Lung microvascular endothelial cell (primary cell): Measurements from ENCODE around the gene GORASP2. TPM values are rescaled to one million over a fixed set of nuclear protein-coding genes. Genes with fewer than 3 reads are reported as not detected.

Experiments used
- DNase-seq, 2 donors: peaks; one replicate each; pipeline versions ENCODE4 v3.0.0 to v3.0.0-alpha.2; 2010; ENCODE audit warnings: low read depth in 2 of 2
- total RNA-seq: library from RNA; depleted of rRNA; stranded (reverse); fragments of >200 nt; gene quantifications from 2 replicates; pipeline ENCODE4 v1.2.1, GENCODE V29; 2014

The GORASP2 gene
- total RNA-seq, 1 donor from 2014 or later, result 23.0 TPM

GRCh38 chr2:170996316-170996715 lies 67.3 kb downstream of the GORASP2 start:
- DNase-seq, result no peak

GRCh38 chr2:170997893-170998597 lies 69.0 kb downstream of the GORASP2 start:
- DNase-seq, result no peak

GRCh38 chr2:170999654-171000053 lies 70.6 kb downstream of the GORASP2 start:
- no peak for DNase-seq

- no peak for DNase-seq
These were observed 75.3 kb downstream of the GORASP2 start for GRCh38 chr2:171004363-171004762.

DNA sequence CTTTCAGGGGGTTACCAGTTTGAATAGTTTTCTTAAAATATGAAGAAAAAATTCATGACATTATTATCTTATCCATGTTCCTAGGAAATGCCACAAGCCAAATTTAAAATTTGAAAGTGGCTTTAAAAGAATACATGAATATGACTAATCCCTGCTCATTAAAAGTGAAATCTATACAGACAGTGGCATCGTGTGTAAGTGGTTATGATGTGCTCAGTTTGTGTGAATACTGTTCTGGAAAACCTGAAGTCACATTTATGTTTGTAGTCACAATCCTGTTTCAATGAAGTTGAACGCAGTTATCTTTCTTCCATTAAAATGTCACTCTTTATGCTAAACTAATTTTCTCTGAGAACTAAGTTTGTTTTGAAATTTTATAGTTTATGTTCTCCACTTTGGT lies 75.8 kb downstream of the GORASP2 start:
- no peak for DNase-seq

DNA sequence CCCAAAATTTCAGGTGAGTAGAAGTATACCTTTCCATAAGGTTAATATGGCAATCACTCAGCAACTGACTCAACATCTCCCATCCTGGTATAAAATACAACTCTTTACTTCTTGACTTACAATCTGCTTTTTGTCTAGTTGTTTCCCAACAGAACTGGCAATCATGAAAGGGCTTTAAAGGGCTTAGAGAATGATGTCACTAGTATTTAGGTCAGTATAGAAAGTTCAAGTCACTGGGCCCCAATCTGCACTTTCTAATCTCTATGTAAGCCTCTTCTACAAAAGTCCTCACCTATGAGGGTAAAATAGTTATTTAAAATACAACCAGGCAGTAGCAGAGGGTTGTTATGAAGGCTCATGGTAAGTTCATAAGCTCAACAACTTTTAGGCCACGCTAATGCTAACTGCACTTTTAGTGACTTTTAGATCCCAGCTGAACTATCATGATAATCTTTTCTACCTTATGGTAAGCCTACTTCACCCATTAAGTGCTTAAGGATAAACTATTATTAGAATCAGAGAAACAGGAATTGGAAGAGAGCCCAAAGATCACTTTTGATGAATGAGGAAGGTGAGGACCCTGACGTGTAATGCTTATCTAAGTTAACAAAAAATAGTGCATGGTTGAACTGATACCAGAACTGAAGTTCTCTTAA lies 79.6 kb downstream of the GORASP2 start:
- DNase-seq, result no peak

GRCh38 chr2:171009386-171009785 lies 80.3 kb downstream of the GORASP2 start:
- DNase-seq, result no peak

- no peak for DNase-seq
These were observed 84.8 kb downstream of the GORASP2 start for GRCh38 chr2:171013851-171014250.

GRCh38 chr2:171016125-171016524 lies 87.1 kb downstream of the GORASP2 start:
- DNase-seq, result no peak

Other genes with a start within 250 kb of the GORASP2 start
- gene SP5, start 213.9 kb upstream of the GORASP2 start, total RNA-seq, result not detected in 2 replicates
- not detected in 2 replicates for gene ERICH2, start 158.9 kb upstream of the GORASP2 start, total RNA-seq
- 0.22 and 0.40 TPM in 2 replicates for gene GAD1, start 112.4 kb upstream of the GORASP2 start, total RNA-seq
- gene TLK1, start 231.6 kb downstream of the GORASP2 start, total RNA-seq, result 12.0 and 15.9 TPM in 2 replicates